ENCODE data around the gene SIAE.

SIAE gene

DNA sequence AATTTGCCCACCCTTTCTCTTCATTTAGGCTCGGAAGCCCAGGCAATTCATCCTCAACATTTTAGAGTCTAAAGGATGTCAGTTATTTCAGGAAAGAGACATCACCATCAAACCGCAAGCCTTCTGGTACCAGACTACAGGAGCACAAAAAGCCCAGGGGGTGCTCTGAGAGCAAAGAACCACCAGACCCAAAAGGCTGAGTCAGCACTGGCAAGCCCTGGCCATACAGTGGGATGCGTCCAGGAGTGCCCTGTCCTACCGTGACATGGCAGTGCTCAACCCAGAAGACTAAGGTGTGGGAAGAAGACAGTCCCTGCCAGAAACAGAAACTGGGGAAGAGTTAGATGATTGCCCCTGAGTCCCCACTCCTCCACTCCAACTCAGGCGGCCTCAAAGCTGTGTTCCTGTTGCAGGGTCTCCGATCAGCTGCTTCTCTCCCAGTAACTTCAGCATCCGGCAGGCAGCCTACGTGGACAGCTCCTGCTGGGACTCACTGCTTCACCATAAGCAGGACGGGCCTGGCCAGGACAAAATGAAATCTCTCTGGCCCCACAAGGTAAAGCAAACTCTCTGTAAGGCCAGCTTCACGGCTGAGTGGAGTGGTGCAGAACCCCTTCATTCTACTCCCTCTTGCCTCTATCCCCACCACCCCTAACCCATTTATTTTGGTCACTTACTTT is 60.8 kb downstream of the SIAE start:
- no peaks in the 10 kb centered on the region for H3K79me1 ChIP-seq (replicated peaks; ENCODE audit: low read length, poor library complexity, severe bottlenecking)
- no peak overlapping the region for H2BK12ac ChIP-seq (ENCODE audit: low read length in 2 of 2)
- H4K8ac ChIP-seq (ENCODE audit: low read length): no peak overlapping the region
- no peaks in the 10 kb centered on the region for H3K36me3 ChIP-seq (ENCODE audit: control insufficient read depth in 1 of 2, insufficient read depth in 2 of 2, low read depth in 1 of 2, low read length in 2 of 2)
- no peak overlapping the region for H3K9ac ChIP-seq (ENCODE audit: low read length)
- no peak overlapping the region for H3K18ac ChIP-seq (ENCODE audit: low read depth in 1 of 2, low read length in 2 of 2)
- no peak overlapping the region for H2AFZ ChIP-seq (ENCODE audit: low read depth, low read length)
- WGBS: 73% methylated on average over 10 of the region's 10 CpGs
- H2BK120ac ChIP-seq (ENCODE audit: low read depth, low read length): no peak overlapping the region
- H2BK15ac ChIP-seq (ENCODE audit: low read depth, poor library complexity, severe bottlenecking): no peak overlapping the region
- H3K23ac ChIP-seq (ENCODE audit: low read length in 2 of 2): peak overlapping the region in 1 of 2 experiments; percentile 72
- DNase-seq: peak; percentile 9
- H3K4me1 ChIP-seq (ENCODE audit: control insufficient read depth, insufficient read depth, low read depth, low read length): no peaks in the 10 kb centered on the region
- H3K9me3 ChIP-seq (ENCODE audit: control insufficient read depth, low read length): no peaks in the 10 kb centered on the region
- no peak overlapping the region for H2AK5ac ChIP-seq (ENCODE audit: low read length, severe bottlenecking)
- no peak overlapping the region for H3K4ac ChIP-seq (ENCODE audit: low read depth in 1 of 2, low read length in 2 of 2)
- H3K27me3 ChIP-seq (ENCODE audit: control insufficient read depth in 1 of 2, insufficient read depth in 1 of 2, low read length in 2 of 2): peaks cover 0 to 27% of the 10 kb centered on the region in 2 experiments
- H4K91ac ChIP-seq (ENCODE audit: low read length): no peak overlapping the region
- no peak overlapping the region for H3K4me2 ChIP-seq (ENCODE audit: low read length, poor library complexity, severe bottlenecking)
- no peak overlapping the region for H3K27ac ChIP-seq (ENCODE audit: low read length, poor library complexity, severe bottlenecking)
- no peak overlapping the region for H3K14ac ChIP-seq (ENCODE audit: low read length in 2 of 2)
- no peak overlapping the region for H2BK5ac ChIP-seq (ENCODE audit: low read depth, low read length, poor library complexity, severe bottlenecking)
- no peak overlapping the region for H3K4me3 ChIP-seq (ENCODE audit: insufficient read depth in 1 of 2, low read depth in 1 of 2, low read length in 2 of 2)

DNA sequence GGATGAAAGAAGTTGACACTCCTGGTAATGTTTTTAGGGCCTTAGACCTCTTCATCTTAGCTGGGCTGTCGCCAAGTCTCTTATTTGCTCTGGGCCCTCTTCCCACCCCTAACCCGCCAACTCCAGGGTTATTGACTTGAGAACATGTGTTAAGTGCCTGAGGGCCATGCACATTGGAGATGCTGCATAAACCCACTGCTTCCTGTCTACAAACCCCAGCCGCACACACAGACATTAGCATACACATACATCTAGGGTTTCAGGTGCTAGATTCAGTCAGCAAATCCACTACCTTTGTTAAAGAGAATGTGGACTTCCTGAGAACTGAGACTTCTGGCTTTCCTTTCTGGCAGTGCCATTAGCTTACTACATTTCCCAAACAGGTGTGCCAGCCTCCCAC is 61.5 kb downstream of the SIAE start:
- no peak overlapping the region for H3K9ac ChIP-seq (ENCODE audit: low read length)
- no peaks in the 10 kb centered on the region for H3K9me3 ChIP-seq (ENCODE audit: control insufficient read depth, low read length)
- no peak overlapping the region for H2BK15ac ChIP-seq (ENCODE audit: low read depth, poor library complexity, severe bottlenecking)
- H3K27me3 ChIP-seq (ENCODE audit: control insufficient read depth in 1 of 2, insufficient read depth in 1 of 2, low read length in 2 of 2): peaks cover 0 to 21% of the 10 kb centered on the region in 2 experiments
- H2BK12ac ChIP-seq (ENCODE audit: low read length in 2 of 2): no peak overlapping the region
- H3K4me1 ChIP-seq (ENCODE audit: control insufficient read depth, insufficient read depth, low read depth, low read length): no peaks in the 10 kb centered on the region
- H2AFZ ChIP-seq (ENCODE audit: low read depth, low read length): no peak overlapping the region
- H2BK120ac ChIP-seq (ENCODE audit: low read depth, low read length): no peak overlapping the region
- 81% methylated on average over 3 of the region's 3 CpGs for WGBS
- DNase-seq: no peak
- no peak overlapping the region for H2BK5ac ChIP-seq (ENCODE audit: low read depth, low read length, poor library complexity, severe bottlenecking)
- H3K14ac ChIP-seq (ENCODE audit: low read length in 2 of 2): no peak overlapping the region
- no peaks in the 10 kb centered on the region for H3K79me1 ChIP-seq (replicated peaks; ENCODE audit: low read length, poor library complexity, severe bottlenecking)
- no peak overlapping the region for H3K18ac ChIP-seq (ENCODE audit: low read depth in 1 of 2, low read length in 2 of 2)
- no peak overlapping the region for H4K91ac ChIP-seq (ENCODE audit: low read length)
- H3K23ac ChIP-seq (ENCODE audit: low read length in 2 of 2): no peak overlapping the region
- no peak overlapping the region for H2AK5ac ChIP-seq (ENCODE audit: low read length, severe bottlenecking)
- H3K36me3 ChIP-seq (ENCODE audit: control insufficient read depth in 1 of 2, insufficient read depth in 2 of 2, low read depth in 1 of 2, low read length in 2 of 2): no peaks in the 10 kb centered on the region
- H3K4ac ChIP-seq (ENCODE audit: low read depth in 1 of 2, low read length in 2 of 2): no peak overlapping the region
- no peak overlapping the region for H3K27ac ChIP-seq (ENCODE audit: low read length, poor library complexity, severe bottlenecking)
- H4K8ac ChIP-seq (ENCODE audit: low read length): no peak overlapping the region
- H3K4me3 ChIP-seq (ENCODE audit: insufficient read depth in 1 of 2, low read depth in 1 of 2, low read length in 2 of 2): no peak overlapping the region
- H3K4me2 ChIP-seq (ENCODE audit: low read length, poor library complexity, severe bottlenecking): no peak overlapping the region

DNA sequence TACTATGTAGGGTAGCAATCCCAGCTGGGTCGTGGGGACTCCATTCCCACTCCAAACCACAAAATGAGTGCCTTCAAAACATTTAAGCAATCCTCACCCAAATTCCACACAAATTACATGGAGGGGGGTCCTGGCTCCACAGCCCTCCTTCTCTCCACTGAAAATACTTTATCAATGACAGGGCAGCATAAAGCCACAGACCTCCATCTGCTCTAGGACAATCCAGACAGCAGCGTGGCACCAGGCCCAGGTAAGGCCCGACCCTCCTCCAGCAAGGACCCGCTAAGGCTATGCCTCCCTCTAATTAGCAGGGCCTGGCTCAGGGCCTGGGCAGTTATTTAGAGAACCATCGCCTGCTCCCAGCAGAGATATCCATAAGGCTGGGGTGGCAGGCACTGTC is 62.5 kb downstream of the SIAE start, which contains the start of gene PANX3:
TSS of gene PANX3 (plus strand) at position 365 of the 400 bp plus-strand sequence. CDS start 129 bp downstream, outside the sequence.
- Histone ChIP-seq H4K91ac (ENCODE audit: low read length) (no peak within 1 kb of the TSS), H2BK5ac (ENCODE audit: low read depth, low read length, poor library complexity, severe bottlenecking) (no peak within 1 kb of the TSS), H2AK5ac (ENCODE audit: low read length, severe bottlenecking) (no peak within 1 kb of the TSS), H2BK120ac (ENCODE audit: low read depth, low read length) (no peak within 1 kb of the TSS), H3K23ac (ENCODE audit: low read length in 2 of 2) (no peak within 1 kb of the TSS), H3K4me2 (ENCODE audit: low read length, poor library complexity, severe bottlenecking) (no peak within 1 kb of the TSS), H3K9me3 (ENCODE audit: control insufficient read depth, low read length) (no peaks in the 10 kb centered on the region), H3K27ac (ENCODE audit: low read length, poor library complexity, severe bottlenecking) (no peak within 1 kb of the TSS), H3K79me1 (replicated peaks; ENCODE audit: low read length, poor library complexity, severe bottlenecking) (no peaks in the 10 kb centered on the region), H3K36me3 (ENCODE audit: control insufficient read depth in 1 of 2, insufficient read depth in 2 of 2, low read depth in 1 of 2, low read length in 2 of 2) (no peaks in the 10 kb centered on the region), H2BK12ac (ENCODE audit: low read length in 2 of 2) (no peak within 1 kb of the TSS), H3K14ac (ENCODE audit: low read length in 2 of 2) (no peak within 1 kb of the TSS), H3K4me1 (ENCODE audit: control insufficient read depth, insufficient read depth, low read depth, low read length) (no peaks in the 10 kb centered on the region), H4K8ac (ENCODE audit: low read length) (no peak within 1 kb of the TSS), H2BK15ac (ENCODE audit: low read depth, poor library complexity, severe bottlenecking) (no peak within 1 kb of the TSS), H2AFZ (ENCODE audit: low read depth, low read length) (no peak within 1 kb of the TSS), H3K4me3 (ENCODE audit: insufficient read depth in 1 of 2, low read depth in 1 of 2, low read length in 2 of 2) (no peak within 1 kb of the TSS), H3K4ac (ENCODE audit: low read depth in 1 of 2, low read length in 2 of 2) (no peak within 1 kb of the TSS), H3K18ac (ENCODE audit: low read depth in 1 of 2, low read length in 2 of 2) (no peak within 1 kb of the TSS), H3K9ac (ENCODE audit: low read length) (no peak within 1 kb of the TSS), H3K27me3 (ENCODE audit: control insufficient read depth in 1 of 2, insufficient read depth in 1 of 2, low read length in 2 of 2) (peaks cover 0 to 14% of the 10 kb centered on the region in 2 experiments)
- no peak for DNase-seq
- WGBS: 82% methylated on average over 5 of the region's 5 CpGs

DNA sequence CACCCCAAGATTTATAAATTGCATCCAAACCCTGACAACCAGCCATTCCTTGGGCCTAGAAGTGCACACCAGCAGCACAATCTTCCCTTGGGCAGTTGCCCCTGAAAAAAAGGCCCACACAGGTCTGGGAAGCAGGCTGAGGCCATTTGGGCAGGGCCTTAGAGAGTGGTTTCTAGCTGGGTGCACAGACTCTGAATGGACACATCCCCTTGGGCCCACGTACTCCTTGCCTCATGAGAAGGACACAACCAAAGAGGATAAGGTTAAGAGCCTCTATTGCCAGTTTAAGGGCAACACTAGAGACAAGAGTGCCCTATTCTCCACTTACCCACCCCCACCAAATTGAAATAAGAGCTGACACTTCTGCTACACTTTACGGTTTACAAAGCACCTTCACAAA is 63.2 kb downstream of the SIAE start:
- Histone ChIP-seq H4K91ac (ENCODE audit: low read length) (no peak overlapping the region), H3K9ac (ENCODE audit: low read length) (no peak overlapping the region), H3K18ac (ENCODE audit: low read depth in 1 of 2, low read length in 2 of 2) (no peak overlapping the region), H2BK15ac (ENCODE audit: low read depth, poor library complexity, severe bottlenecking) (no peak overlapping the region), H3K4me2 (ENCODE audit: low read length, poor library complexity, severe bottlenecking) (no peak overlapping the region), H2BK120ac (ENCODE audit: low read depth, low read length) (no peak overlapping the region), H3K23ac (ENCODE audit: low read length in 2 of 2) (no peak overlapping the region), H3K36me3 (ENCODE audit: control insufficient read depth in 1 of 2, insufficient read depth in 2 of 2, low read depth in 1 of 2, low read length in 2 of 2) (no peaks in the 10 kb centered on the region), H3K14ac (ENCODE audit: low read length in 2 of 2) (no peak overlapping the region), H3K9me3 (ENCODE audit: control insufficient read depth, low read length) (no peaks in the 10 kb centered on the region), H2BK12ac (ENCODE audit: low read length in 2 of 2) (no peak overlapping the region), H3K79me1 (replicated peaks; ENCODE audit: low read length, poor library complexity, severe bottlenecking) (no peaks in the 10 kb centered on the region), H3K4ac (ENCODE audit: low read depth in 1 of 2, low read length in 2 of 2) (no peak overlapping the region), H2BK5ac (ENCODE audit: low read depth, low read length, poor library complexity, severe bottlenecking) (no peak overlapping the region), H2AFZ (ENCODE audit: low read depth, low read length) (no peak overlapping the region), H3K27me3 (ENCODE audit: control insufficient read depth in 1 of 2, insufficient read depth in 1 of 2, low read length in 2 of 2) (peaks cover 0 to 14% of the 10 kb centered on the region in 2 experiments), H3K4me3 (ENCODE audit: insufficient read depth in 1 of 2, low read depth in 1 of 2, low read length in 2 of 2) (no peak overlapping the region), H3K27ac (ENCODE audit: low read length, poor library complexity, severe bottlenecking) (no peak overlapping the region), H2AK5ac (ENCODE audit: low read length, severe bottlenecking) (no peak overlapping the region), H4K8ac (ENCODE audit: low read length) (no peak overlapping the region), H3K4me1 (ENCODE audit: control insufficient read depth, insufficient read depth, low read depth, low read length) (no peaks in the 10 kb centered on the region)
- DNase-seq: no peak
- WGBS: 88% methylated on average over 2 of the region's 2 CpGs
